SK-N-SH treated with all-trans-retinoic acid at 6 μM for 48 hours (cell line): ENCODE results near the gene SMARCC1.

Experiments
- PATZ1 ChIP-seq: fragments of 250-450 bp; sonication (Bioruptor Pico); IDR thresholded peaks from 2 replicates; pipeline ENCODE4 v1.8.0; 2020; ENCODE audit warnings: mild to moderate bottlenecking, moderate library complexity, borderline replicate concordance
- ZFP30 ChIP-seq: fragments of 450-650 bp; formaldehyde crosslinking; IDR thresholded peaks from 2 replicates; pipeline ENCODE4 v1.5.0; 2022; ENCODE audit warnings: mild to moderate bottlenecking, moderate library complexity

DNA sequence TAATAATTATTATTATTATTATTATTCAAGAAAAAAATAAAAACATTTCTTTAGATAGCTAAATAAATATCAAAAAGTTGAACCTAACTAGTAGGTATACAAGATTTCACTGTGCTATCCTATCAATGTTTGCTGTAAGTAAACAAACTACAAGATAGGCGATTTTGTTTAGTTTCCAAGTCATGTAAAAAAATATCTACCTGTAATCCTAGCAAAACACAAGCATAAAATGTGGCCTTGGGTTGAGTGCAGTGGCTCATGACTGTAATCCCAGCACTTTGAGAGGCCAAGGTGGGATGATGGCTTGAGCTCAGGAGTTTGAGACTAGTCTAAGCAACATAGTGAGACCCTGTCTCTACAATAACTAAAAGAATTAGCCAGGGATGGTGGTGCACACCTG, 131.4 kb downstream of the SMARCC1 start:
- TF ChIP-seq ZFP30 (CRISPR knock-in tag), result no peak
- no peak for TF ChIP-seq PATZ1 (CRISPR knock-in tag)
